SKM-1 treated with dmso at 0.1 percent for 144 hours (cell line): ENCODE results near the gene NHERF2.

ENCODE experiments used
- DNase-seq: peaks from one replicate; lab custom pipeline; 2025; ENCODE audit not compliant: unreplicated experiment; lab: John Stamatoyannopoulos, UW

NHERF2 gene

GRCh38 chr16:2079311-2079800 is 52.7 kb downstream of the NHERF2 start:
- DNase-seq = no peak

- no peak for DNase-seq
Observed at GRCh38 chr16:2079991-2080390, 53.3 kb downstream of the NHERF2 start.

GRCh38 chr16:2081201-2082084 is 54.7 kb downstream of the NHERF2 start:
- no peak for DNase-seq

GRCh38 chr16:2082171-2082982 is 55.7 kb downstream of the NHERF2 start:
- DNase-seq = no peak

GRCh38 chr16:2082983-2083364 is 56.3 kb downstream of the NHERF2 start:
- DNase-seq = no peak

- DNase-seq = no peak
Observed at GRCh38 chr16:2083409-2083808, 56.7 kb downstream of the NHERF2 start.

- no peak for DNase-seq
Observed at GRCh38 chr16:2083876-2084780, 57.4 kb downstream of the NHERF2 start.

- DNase-seq = no peak
Observed at GRCh38 chr16:2084895-2085625, 58.4 kb downstream of the NHERF2 start.

GRCh38 chr16:2085669-2086068 is 59.0 kb downstream of the NHERF2 start:
- no peak for DNase-seq

GRCh38 chr16:2086106-2086742 is 59.5 kb downstream of the NHERF2 start:
- no peak for DNase-seq

GRCh38 chr16:2086812-2087747 is 60.4 kb downstream of the NHERF2 start:
- no peak for DNase-seq

GRCh38 chr16:2087748-2088631 is 61.3 kb downstream of the NHERF2 start:
- DNase-seq = no peak
